ENCODE measurements around the gene TBCD.

TBCD gene

GRCh38 chr17:82810644-82811430 lies 59.0 kb downstream of the TBCD start:
- DNase-seq (ENCODE audit: low read depth), result no peak

DNA sequence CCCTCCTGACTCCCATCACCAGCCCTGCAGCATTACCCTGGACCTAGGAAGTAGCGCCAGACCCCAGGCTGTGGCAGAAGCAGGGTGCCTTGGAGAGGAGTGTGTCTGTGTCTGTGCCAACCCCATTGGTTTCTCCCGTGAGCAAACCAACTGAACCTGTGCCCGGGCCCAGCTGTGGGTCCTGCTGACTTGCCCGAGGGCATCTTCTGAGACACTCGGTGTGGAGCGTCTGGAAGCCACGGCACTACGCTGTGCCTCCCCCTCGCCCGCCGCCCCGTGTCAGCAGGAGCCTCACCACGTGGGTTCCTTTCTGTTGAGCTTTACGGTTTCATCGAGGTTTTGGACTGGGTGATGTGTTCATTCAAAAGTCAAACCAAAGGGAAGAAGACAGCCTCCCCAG lies 60.2 kb downstream of the TBCD start:
- no peak for DNase-seq (ENCODE audit: low read depth)

DNA sequence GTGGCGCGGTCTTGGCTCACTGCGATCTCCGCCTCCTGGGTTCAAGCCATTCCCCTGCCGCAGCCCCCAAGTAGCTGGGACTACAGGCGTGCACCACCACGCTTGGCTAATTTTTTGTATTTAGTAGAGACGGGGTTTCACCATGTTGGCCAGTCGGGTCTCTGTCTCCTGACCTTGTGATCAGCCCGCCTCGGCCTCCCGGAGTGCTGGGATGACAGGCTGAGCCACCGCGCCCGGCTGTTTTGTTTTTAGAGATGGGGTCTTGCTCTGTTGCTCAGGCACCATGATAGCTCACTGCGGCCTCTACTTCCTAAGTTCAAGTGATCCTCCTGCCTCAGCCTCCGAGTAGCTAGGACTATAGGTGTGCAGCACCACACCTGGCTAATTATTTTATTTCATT lies 60.7 kb downstream of the TBCD start:
- DNase-seq (ENCODE audit: low read depth), result no peak

DNA sequence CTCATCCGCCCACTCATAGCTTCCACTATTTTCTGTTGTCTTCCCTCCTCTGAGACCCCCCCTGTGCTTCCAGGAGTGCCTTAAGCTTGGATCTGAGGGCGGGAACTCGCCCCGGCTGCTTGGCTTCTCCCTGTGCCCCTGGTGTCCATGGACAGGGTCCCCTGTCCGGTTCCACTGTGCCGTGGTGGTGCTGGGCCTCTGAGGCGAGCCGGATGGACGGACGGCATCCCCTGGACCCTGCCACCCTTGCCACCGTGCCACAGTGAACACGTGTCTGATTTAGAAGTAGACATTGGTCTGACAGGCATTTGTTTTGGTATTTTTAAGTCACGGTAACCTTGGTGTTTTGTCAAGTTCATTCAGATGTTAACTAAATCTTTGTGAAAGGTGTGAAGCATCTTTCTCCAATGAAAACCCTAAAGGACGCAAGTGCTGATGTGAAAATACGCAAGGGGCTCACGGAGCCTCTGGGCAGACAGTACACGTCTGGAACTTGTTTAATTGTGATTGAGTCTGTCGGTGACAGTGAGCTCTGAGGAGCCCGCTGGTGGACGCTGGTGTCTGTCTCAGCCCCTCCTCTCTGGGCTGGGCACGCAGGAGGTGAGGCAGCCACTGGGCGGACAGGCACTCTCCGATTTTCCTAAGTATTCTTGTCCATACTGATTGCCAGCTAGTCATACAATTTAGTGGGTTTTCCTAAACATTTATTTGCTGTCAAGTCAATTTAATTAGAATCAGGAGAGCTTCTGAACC lies 61.6 kb downstream of the TBCD start:
- no peak for DNase-seq (ENCODE audit: low read depth)

- DNase-seq (ENCODE audit: low read depth), result no peak
Measured at GRCh38 chr17:82814834-82815233, 63.0 kb downstream of the TBCD start.

DNA sequence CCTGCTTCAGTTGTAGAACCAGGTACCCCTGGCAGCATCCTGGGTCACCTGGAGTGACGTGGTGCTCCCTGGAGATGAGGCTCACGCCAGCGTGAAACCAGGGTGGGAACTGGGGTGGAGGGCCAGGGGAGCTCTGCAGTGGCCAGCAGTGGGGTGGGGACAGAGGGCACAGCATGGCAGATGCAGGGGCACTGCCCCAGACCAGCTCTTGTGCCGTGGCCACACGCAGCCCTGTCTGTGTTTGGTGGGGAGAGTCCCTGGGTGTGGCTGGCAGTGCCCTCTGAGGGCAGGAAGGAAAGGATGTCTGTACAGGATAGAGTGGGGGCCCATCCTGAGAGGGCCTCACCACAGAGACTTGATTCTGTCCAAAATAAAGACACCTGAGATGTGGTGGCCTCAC lies 63.5 kb downstream of the TBCD start:
- DNase-seq (ENCODE audit: low read depth), result no peak

DNA sequence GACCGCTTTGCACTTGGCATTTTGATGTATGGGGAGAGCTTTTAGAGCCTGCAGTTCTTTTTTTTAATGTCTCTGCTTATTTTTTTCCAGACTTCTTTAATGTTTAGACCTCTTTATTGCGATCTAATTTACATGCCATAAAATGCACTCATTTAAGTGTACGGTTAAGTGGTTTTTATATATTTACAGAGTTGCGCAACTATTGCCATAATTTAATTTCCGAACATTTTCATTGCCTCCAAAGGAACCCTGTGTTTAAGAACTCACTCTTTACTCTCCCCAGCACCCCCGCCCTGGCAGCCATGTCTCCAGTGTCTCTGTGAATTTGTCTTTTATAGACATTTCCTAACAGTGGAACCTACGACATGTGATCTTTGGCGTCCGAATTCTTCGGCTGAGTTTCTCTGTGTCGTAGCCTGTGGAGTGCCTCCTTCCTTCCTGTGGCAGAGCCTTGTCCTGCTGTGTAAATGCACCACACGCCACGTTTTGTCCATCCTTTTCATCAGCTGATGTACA lies 64.0 kb downstream of the TBCD start:
- DNase-seq (ENCODE audit: low read depth), result no peak

- no peak for DNase-seq (ENCODE audit: low read depth)
Measured at GRCh38 chr17:82816358-82816757, 64.5 kb downstream of the TBCD start.

- no peak for DNase-seq (ENCODE audit: low read depth)
Measured at GRCh38 chr17:82817947-82818346, 66.1 kb downstream of the TBCD start.

- DNase-seq (ENCODE audit: low read depth), result no peak
Measured at GRCh38 chr17:82820278-82821251, 68.7 kb downstream of the TBCD start.

GRCh38 chr17:82821554-82821953 lies 69.7 kb downstream of the TBCD start:
- no peak for DNase-seq (ENCODE audit: low read depth)

DNA sequence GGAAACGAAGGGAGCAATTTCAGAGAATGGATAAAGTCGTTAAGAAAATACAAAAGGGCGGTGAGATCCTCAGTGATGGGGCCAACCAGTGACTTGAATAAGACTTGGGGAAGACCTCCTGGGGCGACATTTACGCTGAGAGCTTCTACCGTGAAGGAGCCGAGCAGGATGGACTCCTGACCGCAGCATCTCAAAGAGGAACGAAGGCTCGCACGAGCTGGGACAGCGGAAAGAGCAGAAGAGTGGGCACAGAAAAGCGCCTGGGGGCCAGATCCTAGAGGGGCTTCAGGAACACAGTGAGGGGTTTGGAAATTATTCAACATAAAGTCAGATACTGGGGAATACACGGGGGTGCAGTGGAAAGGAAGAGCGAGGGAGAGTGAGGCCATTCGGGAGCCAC lies 70.4 kb downstream of the TBCD start:
- DNase-seq (ENCODE audit: low read depth), result no peak

DNA sequence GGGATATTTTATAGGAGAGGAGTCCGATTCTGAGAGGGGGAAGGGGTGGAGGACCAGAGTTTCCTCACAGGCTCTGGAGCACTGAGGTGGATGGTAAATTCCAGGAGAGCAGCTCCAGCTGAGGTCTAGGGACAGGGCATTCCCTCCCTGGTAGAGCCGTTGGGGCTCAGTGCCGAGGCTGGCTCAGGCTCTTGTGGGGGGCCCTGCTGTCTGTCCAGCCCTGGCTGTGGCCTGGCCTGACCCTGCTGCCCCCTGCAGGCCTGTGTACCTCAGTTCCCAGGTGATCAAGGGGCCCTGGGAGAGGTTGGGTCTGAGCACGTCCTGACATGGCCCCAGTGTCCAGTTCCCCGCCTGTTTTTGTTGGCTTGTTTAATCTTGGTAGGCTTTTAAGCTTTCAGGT lies 71.1 kb downstream of the TBCD start:
- no peak for DNase-seq (ENCODE audit: low read depth)

- DNase-seq (ENCODE audit: low read depth), result no peak
Measured at GRCh38 chr17:82825540-82826124, 73.8 kb downstream of the TBCD start.

GRCh38 chr17:82826211-82826610 lies 74.3 kb downstream of the TBCD start:
- DNase-seq (ENCODE audit: low read depth), result no peak

DNA sequence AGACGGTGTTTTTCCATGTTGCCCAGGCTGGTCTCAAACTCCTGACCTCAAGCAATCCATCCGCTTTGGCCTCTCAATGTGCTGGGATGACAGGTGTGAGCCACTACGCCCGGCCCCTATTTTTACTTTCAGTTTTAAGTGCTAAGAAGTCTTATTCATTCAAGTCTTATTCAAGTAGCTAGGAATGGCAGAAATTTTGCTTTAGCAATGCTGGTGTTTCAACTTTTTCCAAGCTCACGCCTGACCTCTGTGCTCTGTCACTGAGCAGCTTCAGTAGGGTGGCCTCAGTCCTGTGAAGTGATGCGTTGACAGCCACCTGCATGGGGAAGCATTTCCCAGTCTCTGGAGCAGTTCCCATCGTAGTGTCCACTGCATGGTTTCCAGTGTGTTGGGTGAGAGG lies 75.1 kb downstream of the TBCD start:
- DNase-seq (ENCODE audit: low read depth), result no peak

DNA sequence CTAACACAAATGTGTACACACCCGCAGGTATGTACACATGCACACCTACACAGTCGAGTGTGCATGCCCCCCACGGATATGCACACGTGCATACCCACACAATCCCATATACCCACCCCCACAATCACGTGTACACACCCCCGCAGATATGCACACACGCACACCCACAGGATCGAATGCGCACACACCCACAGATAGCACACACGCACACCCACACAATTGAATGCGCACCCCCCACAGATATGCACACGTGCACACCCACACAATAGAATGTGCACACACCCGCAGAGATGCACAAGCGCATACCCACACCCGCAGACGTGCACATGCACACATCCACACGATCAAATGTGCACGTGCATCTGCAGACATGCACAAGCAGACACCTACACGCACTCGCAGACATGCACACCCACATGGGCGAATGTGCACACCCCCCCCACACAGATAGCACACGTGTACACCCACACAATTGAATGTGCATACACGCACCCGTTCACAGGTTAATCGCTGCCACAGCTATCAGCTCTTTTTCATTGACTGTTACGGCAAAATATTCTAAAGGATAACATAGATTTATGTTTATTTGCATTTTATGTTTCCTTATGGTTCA lies 77.1 kb downstream of the TBCD start:
- no peak for DNase-seq (ENCODE audit: low read depth)

GRCh38 chr17:82830249-82830661 lies 78.4 kb downstream of the TBCD start:
- no peak for DNase-seq (ENCODE audit: low read depth)

GRCh38 chr17:82831041-82831817 lies 79.4 kb downstream of the TBCD start:
- no peak for DNase-seq (ENCODE audit: low read depth)

DNA sequence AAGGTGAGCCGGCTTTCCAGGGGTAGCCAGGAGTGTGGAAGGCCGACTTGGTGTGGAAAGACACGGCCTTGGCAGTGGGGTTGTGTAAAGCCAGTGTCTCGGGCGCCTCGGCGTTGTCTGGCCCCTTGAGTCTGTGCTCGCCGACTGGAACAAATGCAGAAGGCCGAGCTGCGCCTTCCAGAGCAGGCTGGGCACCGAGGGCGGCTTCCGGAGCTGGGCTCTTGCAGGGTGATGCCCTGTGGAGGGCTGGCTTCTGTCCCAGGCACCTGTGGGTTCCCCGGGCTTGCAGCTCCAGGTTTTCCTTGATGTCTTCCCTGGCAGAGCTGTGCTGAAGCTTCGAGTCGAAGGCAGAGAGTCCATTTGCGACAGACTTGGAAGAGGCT lies 79.9 kb downstream of the TBCD start:
- DNase-seq (ENCODE audit: low read depth), result no peak

- DNase-seq (ENCODE audit: low read depth), result no peak
Measured at GRCh38 chr17:82832411-82832810, 80.5 kb downstream of the TBCD start.
